HuH-7.5 (cell line): ENCODE results near the gene LHX4.

ENCODE experiments used
- DNase-seq: peaks from one replicate; pipeline ENCODE4 v3.0.0; 2011; ENCODE audit warnings: low spot score

The LHX4 gene

DNA sequence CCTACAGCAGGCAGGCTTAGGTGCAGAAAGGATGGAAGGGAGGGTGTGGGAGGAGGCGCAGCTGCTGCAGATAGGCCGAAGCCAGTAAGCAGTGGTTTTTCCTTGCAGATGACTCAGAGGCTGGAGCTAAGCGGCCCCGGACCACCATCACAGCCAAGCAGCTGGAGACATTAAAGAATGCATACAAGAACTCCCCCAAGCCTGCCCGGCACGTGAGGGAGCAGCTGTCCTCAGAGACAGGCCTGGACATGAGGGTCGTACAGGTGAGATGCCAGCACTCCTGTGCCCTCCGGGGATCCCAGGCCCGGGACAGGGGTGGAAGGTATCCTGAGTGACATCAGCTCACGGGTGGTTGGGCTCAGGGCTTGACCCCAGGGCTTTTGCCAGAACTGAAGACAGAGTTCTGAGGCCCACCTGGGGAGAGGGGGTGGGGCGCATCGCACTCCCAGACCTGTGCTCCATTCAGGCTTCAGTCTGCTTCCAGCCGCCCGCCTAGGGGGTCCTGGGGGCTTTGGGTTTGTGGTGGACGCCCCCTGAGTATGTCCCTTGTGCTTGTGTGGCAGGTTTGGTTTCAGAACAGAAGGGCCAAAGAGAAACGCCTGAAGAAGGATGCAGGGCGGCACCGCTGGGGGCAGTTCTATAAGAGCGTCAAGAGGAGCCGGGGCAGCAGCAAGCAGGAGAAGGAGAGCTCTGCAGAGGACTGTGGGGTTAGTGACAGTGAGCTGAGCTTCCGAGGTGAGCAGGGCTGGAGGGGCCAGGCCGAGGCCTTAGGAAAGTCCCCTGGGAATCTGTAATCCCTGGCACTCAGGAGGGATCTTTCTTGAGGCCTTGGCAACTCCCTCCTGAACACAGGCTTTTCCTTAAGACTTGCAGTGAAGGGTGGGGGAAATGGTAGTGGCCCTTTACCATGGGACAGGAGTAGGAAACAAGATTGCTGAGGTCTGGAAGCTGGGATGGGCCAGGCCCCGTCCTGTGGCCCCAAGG is 41.5 kb downstream of the LHX4 start:
- DNase-seq, result no peak

- no peak for DNase-seq
Measured at GRCh38 chr1:180272395-180272794, 42.3 kb downstream of the LHX4 start.

GRCh38 chr1:180273066-180273465 is 43.0 kb downstream of the LHX4 start:
- DNase-seq, result no peak

- DNase-seq, result no peak
Measured at GRCh38 chr1:180274221-180274620, 44.2 kb downstream of the LHX4 start.

DNA sequence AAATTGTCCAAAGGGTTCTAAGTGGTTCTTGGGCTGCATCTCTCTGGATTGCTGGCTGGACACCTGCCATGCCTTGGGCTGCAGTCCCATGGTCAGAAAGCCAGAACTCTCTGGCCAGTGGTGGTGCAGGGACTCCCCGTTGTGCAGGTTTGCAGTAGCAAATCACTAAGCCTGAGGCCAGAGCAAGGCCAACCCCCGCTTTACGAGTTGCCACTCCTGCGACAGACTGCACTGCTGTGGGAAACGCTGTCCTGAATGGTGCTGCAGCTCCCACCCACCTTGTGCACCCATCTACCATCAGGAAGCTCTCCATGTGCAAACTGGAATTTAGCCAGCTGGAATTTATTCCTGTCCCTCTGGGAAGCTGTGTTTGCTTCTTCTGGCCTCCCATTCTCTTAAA is 45.7 kb downstream of the LHX4 start:
- no peak for DNase-seq

GRCh38 chr1:180277476-180278193 is 47.6 kb downstream of the LHX4 start:
- no peak for DNase-seq

- DNase-seq, result no peak
Measured at GRCh38 chr1:180278194-180278515, 48.1 kb downstream of the LHX4 start.

DNA sequence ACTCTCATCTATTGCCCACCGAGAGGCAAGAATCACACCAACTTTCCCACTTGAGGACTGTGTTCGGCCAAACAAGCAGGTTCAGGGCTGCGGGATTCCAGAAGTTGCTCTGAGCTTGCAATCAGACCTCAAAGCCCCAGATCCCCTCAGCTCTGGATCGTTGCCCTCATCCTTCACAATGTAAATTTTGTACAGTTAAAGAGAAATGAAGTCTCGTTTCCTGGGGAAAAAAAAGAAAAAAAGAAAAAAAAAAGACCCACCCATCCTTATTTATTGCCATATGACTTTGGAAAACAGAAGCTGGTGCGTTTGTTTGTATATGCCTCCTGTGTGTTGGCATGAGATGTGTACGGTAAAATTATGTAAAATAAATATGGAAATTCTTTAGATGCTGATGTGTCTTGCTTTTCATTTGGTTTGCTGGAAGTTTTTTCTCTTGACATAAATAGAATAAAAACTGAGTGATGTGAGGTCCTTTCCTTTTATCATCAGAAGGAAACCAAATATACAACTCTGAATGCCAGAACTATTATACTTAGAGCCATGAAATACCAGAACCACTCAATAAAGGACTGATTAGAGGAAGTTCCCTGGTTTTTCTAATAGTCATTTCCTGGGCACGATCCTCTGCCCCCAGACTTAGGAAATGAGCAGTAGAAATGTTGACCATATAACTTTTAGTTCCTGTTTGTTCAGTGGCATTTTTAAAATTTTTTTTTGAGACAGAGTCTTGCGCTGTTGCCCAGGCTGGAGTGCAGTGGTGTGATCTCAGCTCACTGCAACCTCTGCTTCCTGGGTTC is 48.7 kb downstream of the LHX4 start:
- no peak for DNase-seq

- no peak for DNase-seq
Measured at GRCh38 chr1:180279651-180280050, 49.6 kb downstream of the LHX4 start.

GRCh38 chr1:180280617-180281016 is 50.6 kb downstream of the LHX4 start:
- no peak for DNase-seq

DNA sequence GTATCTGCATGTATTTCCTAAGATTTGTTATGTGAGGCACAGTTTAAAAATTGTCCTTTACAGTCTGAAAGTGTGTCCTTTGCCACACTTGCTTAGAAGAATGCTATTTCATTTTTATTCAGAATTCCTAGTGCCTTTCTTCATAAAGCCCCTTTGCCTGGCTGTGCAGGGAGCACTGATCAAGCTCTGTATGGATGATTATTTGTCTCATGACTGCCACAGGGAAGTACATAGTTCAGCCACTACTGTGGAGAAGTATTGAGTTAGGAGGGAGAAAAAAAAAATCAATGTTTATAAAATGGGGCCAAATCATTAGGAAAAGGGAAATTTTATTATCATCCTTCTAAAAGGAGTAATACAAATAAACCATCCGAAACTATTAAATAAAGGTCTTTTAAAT is 51.4 kb downstream of the LHX4 start:
- DNase-seq, result no peak

DNA sequence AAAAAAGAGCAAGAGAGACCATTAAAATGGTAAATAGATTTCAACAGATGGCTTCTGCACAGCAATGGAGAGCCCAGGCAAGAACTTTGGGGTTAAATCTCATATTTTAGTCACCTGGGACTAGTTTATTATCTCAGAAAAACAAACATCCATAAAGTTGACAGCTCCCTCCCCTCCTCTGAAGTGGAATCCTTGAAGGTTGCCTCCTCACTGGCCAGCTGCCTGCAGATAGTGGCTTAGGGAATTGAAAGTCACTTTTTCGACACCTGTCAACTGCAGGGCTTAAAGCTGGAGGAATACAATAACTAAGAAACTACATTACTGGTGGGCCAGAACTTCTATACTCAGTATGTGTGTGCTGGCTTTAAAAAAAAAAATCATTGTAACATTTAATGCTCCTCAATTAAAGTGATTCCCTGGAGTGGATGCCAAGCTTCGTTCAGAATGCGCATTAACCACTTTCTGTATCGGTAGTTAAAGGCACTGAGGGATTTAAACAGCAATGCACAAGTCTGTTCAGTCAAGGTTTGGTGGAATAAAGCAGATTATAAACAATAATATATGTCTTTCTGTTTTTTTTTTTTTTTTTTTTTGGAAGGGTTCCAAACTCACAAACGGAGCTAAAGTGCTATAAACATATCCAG is 52.5 kb downstream of the LHX4 start:
- no peak for DNase-seq

GRCh38 chr1:180283098-180283497 is 53.0 kb downstream of the LHX4 start:
- DNase-seq, result no peak

DNA sequence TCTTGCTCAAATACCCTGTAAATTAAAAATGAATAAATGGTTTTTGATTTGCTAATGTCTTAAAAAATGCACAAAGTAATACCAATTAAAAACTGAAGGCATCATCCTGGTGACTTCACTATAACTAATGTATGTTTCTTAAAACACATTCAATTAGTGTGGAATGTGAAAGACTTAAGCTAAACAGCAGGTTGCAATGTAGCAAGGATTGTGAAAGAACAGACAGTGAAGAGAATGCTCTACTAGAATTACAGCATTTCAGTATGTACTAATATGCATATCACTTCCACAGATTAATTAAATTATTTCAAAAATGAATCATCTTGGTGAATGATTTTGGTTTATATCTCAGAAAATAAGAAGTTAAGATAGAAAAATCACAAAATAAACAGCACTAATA is 56.4 kb downstream of the LHX4 start:
- no peak for DNase-seq

DNA sequence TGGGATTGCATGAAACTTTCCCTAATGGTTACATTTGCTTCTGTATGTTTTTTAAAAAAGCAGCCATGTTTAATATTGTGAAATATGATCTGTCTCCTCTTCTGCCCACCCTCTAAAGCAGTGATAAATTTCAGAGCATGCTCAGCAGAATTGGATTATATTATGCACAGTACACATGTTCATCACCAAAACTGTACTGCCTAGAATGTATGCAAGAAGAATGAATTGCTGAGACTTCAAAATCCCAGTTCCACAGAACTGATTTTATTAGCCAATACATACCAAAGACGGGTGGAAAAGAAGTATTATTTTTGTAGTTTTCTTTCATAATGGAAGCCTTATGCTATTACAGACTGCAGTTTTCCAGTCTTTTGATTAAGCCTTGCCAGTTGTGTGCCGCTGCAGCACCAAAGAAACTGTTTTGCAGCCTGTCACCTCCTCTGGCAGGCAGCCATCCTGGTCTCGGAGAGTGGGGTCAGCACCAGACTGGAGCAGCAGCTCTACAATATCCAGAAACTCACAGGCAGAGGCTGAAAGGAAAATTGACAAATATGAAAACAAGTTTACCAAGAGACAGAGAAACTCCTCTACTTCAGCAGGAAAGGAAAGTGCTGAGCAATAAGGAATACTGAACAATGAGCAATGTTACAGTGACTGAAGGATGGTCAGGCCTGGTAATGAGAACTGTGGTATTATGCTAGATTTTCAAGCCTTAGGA is 58.1 kb downstream of the LHX4 start:
- no peak for DNase-seq

GRCh38 chr1:180288940-180289339 is 58.9 kb downstream of the LHX4 start:
- no peak for DNase-seq

- no peak for DNase-seq
Measured at GRCh38 chr1:180290265-180291001, 60.4 kb downstream of the LHX4 start.

DNA sequence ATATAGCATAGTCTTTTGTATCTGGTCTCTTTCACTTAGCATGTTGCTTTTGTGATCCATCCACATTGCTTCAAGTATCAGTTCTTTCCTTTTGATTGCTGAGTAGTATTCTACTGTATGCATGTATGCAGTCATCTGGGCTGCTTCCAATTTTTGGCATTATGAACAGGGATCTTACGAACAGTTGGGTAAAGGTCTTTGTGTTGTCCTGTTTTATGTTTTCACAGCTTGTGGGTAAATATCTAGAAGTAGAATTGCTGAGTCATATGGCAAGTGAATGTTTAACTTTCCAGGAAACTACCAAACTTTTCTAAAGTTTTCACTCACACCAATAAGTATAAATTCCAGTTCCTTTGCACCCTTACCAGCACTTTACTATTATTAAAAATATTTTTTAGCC is 60.9 kb downstream of the LHX4 start:
- DNase-seq, result no peak

GRCh38 chr1:180294711-180295110 is 64.6 kb downstream of the LHX4 start:
- DNase-seq, result no peak

- no peak for DNase-seq
Measured at GRCh38 chr1:180295999-180296398, 65.9 kb downstream of the LHX4 start.
